Nephron progenitor cell (in vitro differentiated cells): Measurements from ENCODE around the gene HDAC2.
A peak's percentile ranks its signal among the peaks of the same experiment; 100 is the strongest.
"Not testable (repeated sequence)": the region's sequence is repeated elsewhere in the genome, so short reads cannot be mapped to it uniquely, and the experiment has no call there.

Experiments
- DNase-seq: peaks from one replicate; pipeline ENCODE4 v3.0.0; 2021
- H3K27ac Mint-ChIP-seq: 2 replicates; pipeline ENCODE4 v1.8.0; 2021; ENCODE audit warnings: mild to moderate bottlenecking, moderate library complexity, mixed read lengths
- H3K27me3 Mint-ChIP-seq: 2 replicates; pipeline ENCODE4 v1.8.0; 2021; ENCODE audit warnings: mild to moderate bottlenecking, low read depth, mixed read lengths; ENCODE audit not compliant: poor library complexity
- H3K36me3 Mint-ChIP-seq: 2 replicates; pipeline ENCODE4 v1.8.0; 2021; ENCODE audit warnings: low read depth, mixed read lengths
- H3K4me1 Mint-ChIP-seq: 2 replicates; pipeline ENCODE4 v1.8.0; 2021; ENCODE audit warnings: mixed read lengths
- H3K4me3 Mint-ChIP-seq: 2 replicates; pipeline ENCODE4 v1.8.0; 2021; ENCODE audit warnings: mild to moderate bottlenecking, moderate library complexity, mixed read lengths
- H3K9me3 Mint-ChIP-seq: 2 replicates; pipeline ENCODE4 v1.8.0; 2021; ENCODE audit warnings: mild to moderate bottlenecking, moderate library complexity, mixed read lengths
- TF ChIP-seq, protein P1 (sequence below): fragments of 200-600 bp; sonication (generic); IDR thresholded peaks from 2 replicates; pipeline ENCODE4 v1.5.0; 2021; ENCODE audit warnings: antibody characterized with exemption

Gene HDAC2

DNA sequence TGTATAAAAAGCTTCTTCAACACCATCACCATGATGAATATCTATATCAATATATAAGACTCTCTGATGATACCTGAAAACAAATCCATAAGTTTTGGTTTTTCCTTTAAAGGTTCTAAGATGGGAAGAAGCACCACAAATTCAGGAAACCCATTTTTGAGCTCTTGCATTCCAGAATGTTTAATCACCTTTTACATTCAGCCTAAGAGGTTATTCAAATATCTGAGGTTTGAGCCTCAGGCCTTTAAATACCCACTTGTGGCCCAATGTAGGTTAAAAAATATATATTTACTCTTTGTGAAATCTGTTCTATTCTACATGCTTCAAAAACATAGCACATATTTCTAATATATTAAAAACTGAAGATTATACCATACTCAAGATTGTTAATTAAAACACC lies 17.6 kb downstream of the HDAC2 start:
- Mint-ChIP-seq H3K4me1 (no peaks in the 10 kb centered on the region), H3K27ac (peak overlapping the region; percentile 10), H3K36me3 (peaks cover 82% of the 10 kb centered on the region), H3K4me3 (no peak overlapping the region), H3K27me3 (no peaks in the 10 kb centered on the region), H3K9me3 (no peaks in the 10 kb centered on the region)
- no peak for DNase-seq
- TF ChIP-seq, protein P1, sequence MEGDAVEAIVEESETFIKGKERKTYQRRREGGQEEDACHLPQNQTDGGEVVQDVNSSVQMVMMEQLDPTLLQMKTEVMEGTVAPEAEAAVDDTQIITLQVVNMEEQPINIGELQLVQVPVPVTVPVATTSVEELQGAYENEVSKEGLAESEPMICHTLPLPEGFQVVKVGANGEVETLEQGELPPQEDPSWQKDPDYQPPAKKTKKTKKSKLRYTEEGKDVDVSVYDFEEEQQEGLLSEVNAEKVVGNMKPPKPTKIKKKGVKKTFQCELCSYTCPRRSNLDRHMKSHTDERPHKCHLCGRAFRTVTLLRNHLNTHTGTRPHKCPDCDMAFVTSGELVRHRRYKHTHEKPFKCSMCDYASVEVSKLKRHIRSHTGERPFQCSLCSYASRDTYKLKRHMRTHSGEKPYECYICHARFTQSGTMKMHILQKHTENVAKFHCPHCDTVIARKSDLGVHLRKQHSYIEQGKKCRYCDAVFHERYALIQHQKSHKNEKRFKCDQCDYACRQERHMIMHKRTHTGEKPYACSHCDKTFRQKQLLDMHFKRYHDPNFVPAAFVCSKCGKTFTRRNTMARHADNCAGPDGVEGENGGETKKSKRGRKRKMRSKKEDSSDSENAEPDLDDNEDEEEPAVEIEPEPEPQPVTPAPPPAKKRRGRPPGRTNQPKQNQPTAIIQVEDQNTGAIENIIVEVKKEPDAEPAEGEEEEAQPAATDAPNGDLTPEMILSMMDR: no peak

DNA sequence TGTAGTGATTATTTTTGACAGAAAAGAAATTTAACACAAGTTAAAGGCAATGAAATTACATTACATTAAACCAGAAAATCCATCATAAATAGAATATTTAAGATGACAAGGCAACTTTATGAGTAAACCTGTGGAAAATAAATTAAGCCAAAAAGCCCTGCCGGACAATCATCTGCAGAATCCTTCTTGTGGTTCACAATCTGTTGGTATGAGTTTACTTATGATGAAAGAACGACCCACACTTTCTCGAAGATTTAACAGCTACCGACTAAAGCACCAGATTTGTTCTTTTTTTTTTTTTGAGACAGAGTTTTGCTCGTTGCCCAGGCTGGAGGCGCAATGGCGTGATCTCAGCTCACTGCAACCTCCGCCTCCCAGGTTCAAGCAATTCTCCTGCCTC lies 21.4 kb downstream of the HDAC2 start:
- H3K27me3 Mint-ChIP-seq: no peaks in the 10 kb centered on the region

DNA sequence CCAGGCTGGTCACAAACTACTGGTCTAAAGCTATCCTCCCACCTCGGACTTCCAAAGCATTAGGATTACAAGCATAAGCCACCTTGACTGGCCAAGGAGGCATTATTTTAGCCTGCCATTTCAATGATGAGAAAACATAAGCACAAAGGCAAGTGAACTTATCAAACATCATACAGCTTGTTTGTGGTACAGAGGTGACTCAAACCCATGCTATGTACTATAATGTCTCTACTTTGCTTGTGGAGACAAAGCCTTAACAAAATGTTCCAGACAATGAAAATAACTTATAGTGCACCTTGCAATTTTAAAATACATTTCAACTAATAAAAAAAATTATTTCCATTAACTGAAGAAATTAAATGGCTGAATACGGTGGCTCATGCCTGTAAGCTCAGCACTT lies 26.2 kb downstream of the HDAC2 start:
- Mint-ChIP-seq H3K36me3 (peaks cover 75% of the 10 kb centered on the region), H3K9me3 (no peaks in the 10 kb centered on the region), H3K27ac (no peak overlapping the region), H3K27me3 (no peaks in the 10 kb centered on the region), H3K4me3 (no peak overlapping the region), H3K4me1 (no peaks in the 10 kb centered on the region)
- TF ChIP-seq, protein P1: no peak
- DNase-seq: no peak

More for the DNA sequence above, 21.4 kb downstream of the HDAC2 start:
- H3K4me1 Mint-ChIP-seq: no peaks in the 10 kb centered on the region
- H3K27ac Mint-ChIP-seq: no peak overlapping the region
- peaks cover 71% of the 10 kb centered on the region for H3K36me3 Mint-ChIP-seq
- H3K9me3 Mint-ChIP-seq: no peaks in the 10 kb centered on the region
- no peak for DNase-seq
- TF ChIP-seq, protein P1: no peak
- no peak overlapping the region for H3K4me3 Mint-ChIP-seq

DNA sequence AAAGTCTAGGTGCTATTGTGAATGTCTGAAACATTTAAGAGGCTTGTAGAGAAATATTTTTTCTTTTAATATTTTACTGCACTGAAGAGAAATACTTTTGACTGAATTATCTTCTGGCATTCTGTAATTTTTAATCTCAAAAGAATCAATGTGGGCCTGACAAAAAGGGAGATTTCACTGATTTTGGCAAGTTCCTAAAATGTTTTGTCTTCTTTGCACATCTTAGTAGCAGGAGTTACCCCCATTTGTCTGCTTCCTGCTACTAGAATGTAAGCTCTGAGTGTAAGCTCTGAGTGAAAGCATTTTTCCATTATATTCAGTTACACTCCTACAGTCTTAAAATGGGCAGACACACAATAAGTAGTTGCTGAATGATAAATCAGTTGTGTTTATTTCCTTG lies 31.1 kb downstream of the HDAC2 start:
- Mint-ChIP-seq H3K36me3 (peaks cover 66% of the 10 kb centered on the region), H3K9me3 (no peaks in the 10 kb centered on the region), H3K4me1 (no peaks in the 10 kb centered on the region), H3K27me3 (no peaks in the 10 kb centered on the region), H3K4me3 (no peak overlapping the region), H3K27ac (peak overlapping the region; percentile 71)
- DNase-seq: no peak
- TF ChIP-seq, protein P1: no peak

DNA sequence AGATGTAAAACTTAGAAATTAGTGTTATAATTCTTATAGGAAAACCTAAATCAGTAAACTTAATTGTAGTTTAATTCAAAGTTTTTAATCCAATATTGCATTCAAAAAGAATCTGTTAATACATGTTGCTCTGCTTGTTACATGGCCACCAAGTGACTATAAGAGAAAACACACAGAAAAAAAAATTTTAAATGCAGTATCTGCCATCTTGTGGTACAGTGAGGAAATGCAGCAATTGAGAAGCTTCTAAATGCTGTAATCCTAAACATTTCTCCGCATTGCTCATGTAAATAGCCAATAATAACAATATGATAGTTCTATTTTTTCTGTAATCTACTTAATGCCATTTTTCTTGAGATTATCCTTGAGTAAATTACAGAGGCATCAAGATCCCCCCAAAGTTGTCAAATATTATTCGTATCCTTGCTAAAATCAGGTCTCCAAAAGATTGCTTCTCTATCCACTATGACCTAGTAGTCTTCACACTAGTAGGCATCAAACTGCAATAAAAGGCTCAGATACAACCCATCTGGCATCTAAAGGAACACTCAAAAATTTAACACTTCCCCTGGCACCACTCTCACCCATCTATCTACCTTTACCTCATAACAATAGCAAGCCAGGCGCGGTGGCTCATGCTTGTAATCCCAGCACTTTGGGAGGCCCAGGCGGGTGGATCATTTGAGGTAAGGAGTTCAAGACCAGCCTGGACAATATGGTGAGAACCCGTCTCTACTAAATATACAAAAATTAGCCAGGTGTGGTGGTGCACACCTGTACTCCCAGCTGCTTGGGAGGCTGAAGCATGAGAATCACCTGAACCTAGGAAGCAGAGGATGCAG lies 34.6 kb downstream of the HDAC2 start:
- H3K4me1 Mint-ChIP-seq: no peaks in the 10 kb centered on the region
- peak; percentile 10 for DNase-seq
- peaks cover 23% of the 10 kb centered on the region for H3K9me3 Mint-ChIP-seq
- no peaks in the 10 kb centered on the region for H3K27me3 Mint-ChIP-seq
- H3K36me3 Mint-ChIP-seq: peaks cover 66% of the 10 kb centered on the region
- no peak overlapping the region for H3K4me3 Mint-ChIP-seq
- peak overlapping the region; percentile 22 for H3K27ac Mint-ChIP-seq
- TF ChIP-seq, protein P1: peak; percentile 88

DNA sequence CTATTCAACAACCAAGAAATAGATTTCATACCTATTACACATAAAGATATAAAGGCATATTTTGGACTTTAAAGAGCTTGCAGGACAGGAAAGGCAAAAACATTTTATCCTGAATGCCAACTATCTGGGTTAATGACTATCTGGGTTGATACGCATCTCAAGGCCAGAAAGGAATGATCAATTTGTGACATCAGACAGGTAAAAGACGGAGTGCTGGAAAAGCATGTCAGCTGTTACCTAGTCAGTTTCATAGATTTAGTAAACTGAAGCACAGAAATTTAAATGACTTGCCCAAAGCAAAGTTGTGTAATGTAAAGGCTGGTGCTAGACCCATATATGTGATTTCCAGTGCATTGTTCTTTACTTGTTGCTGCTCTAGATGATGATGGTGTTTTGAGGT lies 36.8 kb downstream of the HDAC2 start:
- H3K27ac Mint-ChIP-seq: no peak overlapping the region

DNA sequence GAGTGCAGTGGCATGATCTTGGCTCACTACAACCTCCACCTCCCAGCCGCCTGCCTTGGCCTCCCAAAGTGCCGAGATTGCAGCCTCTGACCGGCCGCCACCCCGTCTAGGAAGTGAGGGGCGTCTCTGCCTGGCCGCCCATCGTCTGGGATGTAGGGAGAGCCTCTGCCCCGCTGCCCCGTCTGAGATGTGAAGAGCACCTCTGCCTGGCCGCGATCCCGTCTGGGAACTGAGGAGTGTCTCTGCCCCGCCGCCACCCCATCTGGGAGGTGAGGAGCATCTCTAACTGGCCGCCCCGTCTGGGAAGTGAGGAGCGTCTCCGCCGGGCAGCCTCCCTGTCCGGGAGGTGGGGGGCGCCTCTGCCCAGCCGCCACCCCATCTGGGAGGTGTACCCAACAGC lies 39.0 kb downstream of the HDAC2 start:
- H3K4me1 Mint-ChIP-seq, DNase-seq, H3K27ac Mint-ChIP-seq, H3K4me3 Mint-ChIP-seq, H3K27me3 Mint-ChIP-seq: not testable (repeated sequence)
- Mint-ChIP-seq H3K9me3 (peaks cover 54% of the 10 kb centered on the region), H3K36me3 (peaks cover 63% of the 10 kb centered on the region)

More for the DNA sequence above, 36.8 kb downstream of the HDAC2 start:
- Mint-ChIP-seq H3K9me3 (peaks cover 45% of the 10 kb centered on the region), H3K4me1 (no peaks in the 10 kb centered on the region), H3K27me3 (no peaks in the 10 kb centered on the region), H3K36me3 (peaks cover 69% of the 10 kb centered on the region), H3K4me3 (no peak overlapping the region)
- TF ChIP-seq, protein P1: no peak
- DNase-seq: no peak
